B cell (primary cell): ENCODE data around the gene CEP250. TPM values are rescaled to one million over a fixed set of nuclear protein-coding genes. Genes with fewer than 3 reads are reported as not detected.

Experiments used
- ATAC-seq: fragments of 200-7000 bp; cut with Tn5 transposase; one replicate; pipeline ENCODE4 v1.10.0; 2021; ENCODE audit warnings: low read depth, mild to moderate bottlenecking, moderate number of reproducible peaks, moderate library complexity
- CTCF ChIA-PET: fragments of 350-600 bp; sonication (Branson Sonifier 250); formaldehyde crosslinking; loops from one replicate; lab custom pipeline; 2021; ENCODE audit warnings: antibody characterized with exemption, inconsistent platforms; lab: Charles Lee
- POLR2A ChIA-PET: fragments of 350-600 bp; sonication (Branson Sonifier 250); formaldehyde crosslinking; loops from one replicate; lab custom pipeline; 2021; ENCODE audit warnings: antibody characterized with exemption; lab: Charles Lee
- DNase-seq: peaks from one replicate; pipeline ENCODE4 v3.0.0; 2013
- H2AFZ ChIP-seq: 2 replicates; pipeline ENCODE4 v1.6.1; 2012; ENCODE audit warnings: mild to moderate bottlenecking, low read depth, low read length; ENCODE audit not compliant: insufficient read depth, poor library complexity, severe bottlenecking
- H3K27ac ChIP-seq, 2 donors: 1 replicate in 1 of 2; 2 replicates in 1 of 2; pipeline ENCODE4 v1.5.1; 2012 to 2013; ENCODE audit warnings: low read length in 2 of 2, mild to moderate bottlenecking in 2 of 2, moderate library complexity in 1 of 2
- H3K27me3 ChIP-seq, 4 experiments: fragments of 200-600 bp in 1 of 4; sonication (generic) in 1 of 4; replicated peaks in 1 of 4; 1 replicate in 2 of 4; 2 replicates in 2 of 4; pipeline versions ENCODE4 v1.6.1 to v1.7.0; 2013 to 2016; ENCODE audit warnings: low read length in 3 of 4, mild to moderate bottlenecking in 2 of 4, mixed read lengths in 1 of 4, moderate library complexity in 1 of 4; ENCODE audit not compliant: insufficient read depth in 4 of 4, control insufficient read depth in 3 of 4; ENCODE audit errors: control extremely low read depth in 1 of 4
- H3K36me3 ChIP-seq, 2 experiments: replicated peaks in 1 of 2; 1 replicate in 1 of 2; 2 replicates in 1 of 2; pipeline versions ENCODE4 v1.6.1 to v1.7.1; 2013; ENCODE audit warnings: low read length in 1 of 2; ENCODE audit not compliant: insufficient read depth in 2 of 2, control insufficient read depth in 1 of 2; ENCODE audit errors: control extremely low read depth in 1 of 2, extremely low read depth in 1 of 2
- H3K4me1 ChIP-seq, 2 donors: fragments of 200-600 bp in 1 of 2; sonication (generic) in 1 of 2; 1 replicate in 1 of 2; 2 replicates in 1 of 2; pipeline versions ENCODE4 v1.5.1 to v1.6.1; 2013 to 2017; ENCODE audit warnings: low read length in 2 of 2; ENCODE audit not compliant: control insufficient read depth in 2 of 2, insufficient read depth in 2 of 2
- H3K4me2 ChIP-seq: replicated peaks from 2 replicates; pipeline ENCODE3; 2012; ENCODE audit warnings: mild to moderate bottlenecking, low read depth, low read length; ENCODE audit not compliant: poor library complexity, severe bottlenecking
- H3K4me3 ChIP-seq, 5 experiments: fragments of 200-600 bp in 1 of 5; sonication (generic) in 1 of 5; 1 replicate in 3 of 5; 2 replicates in 2 of 5; pipeline versions ENCODE4 v1.5.1 to v1.7.0; 2011 to 2016; ENCODE audit warnings: low read length in 4 of 5, mild to moderate bottlenecking in 4 of 5, low read depth in 2 of 5, control low read depth in 1 of 5, moderate library complexity in 1 of 5; ENCODE audit not compliant: insufficient read depth in 1 of 5; ENCODE audit errors: control extremely low read depth in 1 of 5, extremely low read depth in 1 of 5
- H3K79me2 ChIP-seq: fragments of 200-600 bp; sonication (generic); one replicate; pipeline ENCODE4 v1.6.0; 2016; ENCODE audit warnings: low read length; ENCODE audit not compliant: control insufficient read depth, insufficient read depth
- H3K9ac ChIP-seq: fragments of 200-600 bp; sonication (generic); 2 replicates; pipeline ENCODE4 v1.6.1; 2017; ENCODE audit warnings: mild to moderate bottlenecking, low read length, moderate library complexity
- H3K9me3 ChIP-seq, 3 donors: one replicate each; pipeline versions ENCODE4 v1.6.1 to v1.7.1; 2013; ENCODE audit warnings: low read length in 2 of 3; ENCODE audit not compliant: control insufficient read depth in 2 of 3, insufficient read depth in 1 of 3; ENCODE audit errors: control extremely low read depth in 1 of 3
- H4K20me1 ChIP-seq: 2 replicates; pipeline ENCODE4 v1.6.0; 2012; ENCODE audit warnings: mild to moderate bottlenecking, low read length; ENCODE audit not compliant: insufficient read depth, control insufficient read depth, poor library complexity, severe bottlenecking
- H3K27ac Mint-ChIP-seq: one replicate; pipeline ENCODE4 v1.8.0; 2021; ENCODE audit warnings: mixed read lengths
- H3K27me3 Mint-ChIP-seq: one replicate; pipeline ENCODE4 v1.8.0; 2021; ENCODE audit warnings: mixed read lengths
- H3K4me1 Mint-ChIP-seq: one replicate; pipeline ENCODE4 v1.8.0; 2021; ENCODE audit warnings: mixed read lengths
- H3K4me3 Mint-ChIP-seq: one replicate; pipeline ENCODE4 v1.8.0; 2021; ENCODE audit warnings: mixed read lengths
- H3K9me3 Mint-ChIP-seq: one replicate; pipeline ENCODE4 v1.8.0; 2022; ENCODE audit warnings: mixed read lengths; ENCODE audit not compliant: insufficient read depth
- EZH2 ChIP-seq: IDR thresholded peaks from 2 replicates; pipeline ENCODE4 v1.6.1; 2012; ENCODE audit warnings: borderline replicate concordance, low read depth, mild to moderate bottlenecking, moderate library complexity, low read length; ENCODE audit not compliant: insufficient read depth, poor library complexity, severe bottlenecking
- WGBS: methylation state at CpG from one replicate; pipeline ENCODE4 v1.1.5; 2013; ENCODE audit warnings: missing lambda C conversion rate; ENCODE audit not compliant: insufficient coverage; 5-methylcytosine and 5-hydroxymethylcytosine counted together
- intact Hi-C: fragments of 100-400 bp; cut with micrococcal nuclease; formaldehyde crosslinking; loops from one replicate; pipeline ENCODE4 v1.10.0; 2022
- polyA plus RNA-seq: library from polyadenylated mRNA; depleted of rRNA; stranded (reverse); fragments of >200 nt; gene quantifications from 2 replicates; pipeline ENCODE4 v1.2.3, GENCODE V29; 2012
- total RNA-seq, 2 donors: library from RNA; stranded (reverse); fragments of 120-200 nt in 1 of 2; gene quantifications; 1 replicate in 1 of 2; 2 replicates in 1 of 2; pipeline versions ENCODE4 v1.2.3 to v1.2.4, GENCODE V29; 2013 to 2022
- TF ChIP-seq, protein P1 (sequence below): fragments of 200-600 bp; IDR thresholded peaks from one replicate; pipeline ENCODE4 v1.8.0; 2022; ENCODE audit warnings: antibody characterized with exemption, mild to moderate bottlenecking

The CEP250 gene
- total and polyA plus RNA-seq, 2 donors (not counting 1 experiment from before 2014, with no cell fraction given) = 14.6 to 78.5 TPM

DNA sequence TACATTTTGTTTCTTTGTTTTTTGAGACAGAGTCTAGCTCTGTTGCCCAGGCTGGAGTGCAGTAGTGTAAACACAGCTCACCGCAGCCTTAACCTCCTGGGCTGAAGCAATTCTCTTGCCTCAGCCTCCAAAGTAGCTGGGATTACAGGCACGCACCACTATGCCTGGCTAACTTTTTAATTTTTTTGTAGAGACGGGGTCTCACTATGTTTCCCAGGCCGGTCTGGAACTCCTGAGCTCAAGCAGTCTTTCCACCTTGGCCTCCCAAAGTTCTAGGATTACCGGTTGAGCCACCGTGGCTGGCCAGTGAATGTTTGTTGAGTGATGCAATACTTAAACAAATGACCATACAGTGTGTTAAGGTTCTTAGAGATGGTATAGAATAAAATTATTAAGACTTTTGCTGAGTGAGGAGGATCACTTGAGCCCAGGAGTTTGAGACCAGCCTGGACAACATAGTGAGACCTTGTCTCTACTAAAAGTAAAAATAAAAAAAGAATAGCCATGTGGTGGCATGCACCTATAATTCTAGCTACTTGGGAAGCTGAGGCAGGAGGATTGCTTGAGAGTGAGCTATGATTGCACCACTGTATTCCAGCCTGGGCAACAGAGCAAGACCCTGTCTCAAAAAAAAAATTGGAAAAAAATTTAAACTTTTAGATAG lies 13.4 kb downstream of the CEP250 start:
- Histone ChIP-seq H3K36me3 (peaks cover 0 to 9% of the 10 kb centered on the region in 2 experiments), H3K27me3 (no peaks in the 10 kb centered on the region), H3K79me2 (no peaks in the 10 kb centered on the region), H3K9me3 (no peaks in the 10 kb centered on the region), H3K27ac (no peak overlapping the region), H3K9ac (no peak overlapping the region), H2AFZ (no peak overlapping the region), H4K20me1 (no peaks in the 10 kb centered on the region), H3K4me3 (no peak overlapping the region), H3K4me1 (peaks cover 12% of the 10 kb centered on the region in 2 donors), H3K4me2 (no peak overlapping the region)
- H3K27ac Mint-ChIP-seq = no peak overlapping the region
- no peak overlapping the region for H3K4me3 Mint-ChIP-seq
- WGBS = 100% methylated on average over 2 of the region's 6 CpGs
- DNase-seq (no peak), ATAC-seq (no peak)
- no peaks in the 10 kb centered on the region for H3K9me3 Mint-ChIP-seq
- H3K4me1 Mint-ChIP-seq = peaks cover 19% of the 10 kb centered on the region
- intact Hi-C loops = no loop called here
- TF ChIP-seq, protein P1, sequence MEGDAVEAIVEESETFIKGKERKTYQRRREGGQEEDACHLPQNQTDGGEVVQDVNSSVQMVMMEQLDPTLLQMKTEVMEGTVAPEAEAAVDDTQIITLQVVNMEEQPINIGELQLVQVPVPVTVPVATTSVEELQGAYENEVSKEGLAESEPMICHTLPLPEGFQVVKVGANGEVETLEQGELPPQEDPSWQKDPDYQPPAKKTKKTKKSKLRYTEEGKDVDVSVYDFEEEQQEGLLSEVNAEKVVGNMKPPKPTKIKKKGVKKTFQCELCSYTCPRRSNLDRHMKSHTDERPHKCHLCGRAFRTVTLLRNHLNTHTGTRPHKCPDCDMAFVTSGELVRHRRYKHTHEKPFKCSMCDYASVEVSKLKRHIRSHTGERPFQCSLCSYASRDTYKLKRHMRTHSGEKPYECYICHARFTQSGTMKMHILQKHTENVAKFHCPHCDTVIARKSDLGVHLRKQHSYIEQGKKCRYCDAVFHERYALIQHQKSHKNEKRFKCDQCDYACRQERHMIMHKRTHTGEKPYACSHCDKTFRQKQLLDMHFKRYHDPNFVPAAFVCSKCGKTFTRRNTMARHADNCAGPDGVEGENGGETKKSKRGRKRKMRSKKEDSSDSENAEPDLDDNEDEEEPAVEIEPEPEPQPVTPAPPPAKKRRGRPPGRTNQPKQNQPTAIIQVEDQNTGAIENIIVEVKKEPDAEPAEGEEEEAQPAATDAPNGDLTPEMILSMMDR = no peak
- TF ChIP-seq EZH2 = no peak
- POLR2A ChIA-PET = no interaction called here
- CTCF ChIA-PET = interaction anchor here (0.7 to 3.2 kb wide), 3 partner anchors 10 to 415 kb away, joined by 5 to 12 read pairs (median 7); no protein-coding TSS in a partner anchor
- H3K27me3 Mint-ChIP-seq = no peaks in the 10 kb centered on the region

DNA sequence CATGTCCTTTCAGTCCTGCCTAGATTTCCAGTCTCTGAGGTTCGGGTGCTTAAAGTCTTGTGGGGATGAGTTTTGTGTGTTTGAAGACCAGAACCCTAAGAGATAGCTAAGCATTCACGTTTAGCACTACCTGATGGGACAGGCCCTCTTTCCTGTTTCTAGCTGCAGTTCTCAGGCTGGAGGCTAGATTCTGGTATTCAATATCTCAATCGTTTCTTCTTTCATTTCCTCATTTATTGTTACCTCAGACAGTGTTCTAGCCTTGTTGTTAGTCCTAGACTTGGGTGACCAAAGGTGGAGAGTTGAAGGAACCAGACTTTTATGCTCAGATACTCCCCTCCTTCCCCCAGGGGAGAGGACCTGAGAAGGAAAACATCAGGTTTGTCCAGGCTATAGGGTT lies 16.8 kb downstream of the CEP250 start:
- Mint-ChIP-seq H3K4me1 (peaks cover 17% of the 10 kb centered on the region), H3K27me3 (no peaks in the 10 kb centered on the region), H3K4me3 (no peak overlapping the region), H3K27ac (peak overlapping the region; percentile 81), H3K9me3 (no peaks in the 10 kb centered on the region)
- TF ChIP-seq EZH2 = no peak
- TF ChIP-seq, protein P1 = no peak
- peak; percentile 28 for ATAC-seq
- ChIA-PET POLR2A (no interaction called here), CTCF (interaction anchor here (0.6 to 1.8 kb wide), 2 partner anchors 10 to 114 kb away, joined by 4 to 9 read pairs; no protein-coding TSS in a partner anchor)
- Histone ChIP-seq H3K9me3 (no peaks in the 10 kb centered on the region), H3K27ac (peak overlapping the region in 1 of 2 donors; percentile 63), H3K4me2 (no peak overlapping the region), H3K27me3 (no peaks in the 10 kb centered on the region), H3K36me3 (peaks cover 0 to 29% of the 10 kb centered on the region in 2 experiments), H3K9ac (peak overlapping the region; percentile 33), H3K4me3 (no peak overlapping the region), H3K79me2 (no peaks in the 10 kb centered on the region), H3K4me1 (peaks cover 12 to 14% of the 10 kb centered on the region in 2 donors), H2AFZ (no peak overlapping the region), H4K20me1 (no peaks in the 10 kb centered on the region)
- WGBS = no CpG with 5 or more reads among the region's 3 CpGs
- peak; percentile 29 for DNase-seq
- intact Hi-C loops = no loop called here
